ENCODE measurements around the gene OSR1.
"Not testable (repeated sequence)": the region's sequence is repeated elsewhere in the genome, so short reads cannot be mapped to it uniquely, and the experiment has no call there.

GRCh38 chr2:19389469-19389868 is 31.0 kb upstream of the OSR1 start:
- not testable (repeated sequence) for TF ChIP-seq TCF12 (IDR thresholded peaks at IDR 0.05); EZH2phosphoT487 (IDR thresholded peaks at IDR 0.05; ENCODE audit: borderline replicate concordance, low read depth); CTCF (IDR thresholded peaks at IDR 0.05); RAD21 (IDR thresholded peaks at IDR 0.05; ENCODE audit: low read length); RCOR1 (IDR thresholded peaks at IDR 0.05; ENCODE audit: low read length); CHD2 (IDR thresholded peaks at IDR 0.05; ENCODE audit: low read length, partially characterized antibody); EP300 (IDR thresholded peaks at IDR 0.05; ENCODE audit: borderline replicate concordance in 1 of 2, low read depth in 1 of 2, low read length in 1 of 2); MXI1 (IDR thresholded peaks at IDR 0.05; ENCODE audit: low read depth, low read length); GATA2 (CRISPR knock-in tag; IDR thresholded peaks at IDR 0.05)

Measured in SK-N-SH (cell line).